ENCODE results near the gene PRKCG.
"Not testable (repeated sequence)": the region's sequence is repeated elsewhere in the genome, so short reads cannot be mapped to it uniquely, and the experiment has no call there.

The PRKCG gene

GRCh38 chr19:53881482-53882390, at the start of gene PRKCG:
PRKCG (plus strand) TSS chr19:53882197; CDS start chr19:53882495, 298 bp downstream.
- no peak for DNase-seq

- not testable (repeated sequence) for DNase-seq
Measured at GRCh38 chr19:53832861-53833260, 49.1 kb upstream of the PRKCG start.

- DNase-seq: not testable (repeated sequence)
Measured at GRCh38 chr19:53838446-53838845, 43.6 kb upstream of the PRKCG start.

GRCh38 chr19:53840241-53840640, 41.8 kb upstream of the PRKCG start:
- not testable (repeated sequence) for DNase-seq

GRCh38 chr19:53840914-53841313, 41.1 kb upstream of the PRKCG start:
- not testable (repeated sequence) for DNase-seq

- DNase-seq: no peak
Measured at GRCh38 chr19:53844849-53845246, 37.1 kb upstream of the PRKCG start.

GRCh38 chr19:53847555-53847954, 34.4 kb upstream of the PRKCG start:
- DNase-seq: no peak

GRCh38 chr19:53849237-53849676, 32.7 kb upstream of the PRKCG start:
- DNase-seq: no peak

GRCh38 chr19:53853707-53854106, 28.3 kb upstream of the PRKCG start:
- DNase-seq: peak; percentile 38

- no peak for DNase-seq
Measured at GRCh38 chr19:53864308-53864836, 17.6 kb upstream of the PRKCG start.

- DNase-seq: no peak
Measured at GRCh38 chr19:53865523-53865917, 16.5 kb upstream of the PRKCG start.

- DNase-seq: peak; percentile 65
Measured at GRCh38 chr19:53865918-53866864, 15.8 kb upstream of the PRKCG start.

- no peak for DNase-seq
Measured at GRCh38 chr19:53866865-53867224, 15.2 kb upstream of the PRKCG start.

GRCh38 chr19:53867225-53868090, 14.5 kb upstream of the PRKCG start, which contains the start of gene MYADM:
MYADM (plus strand) TSS chr19:53867883; CDS start chr19:53873530, 5,647 bp downstream.
- peak; percentile 99 for DNase-seq

- no peak for DNase-seq
Measured at GRCh38 chr19:53868091-53868891, 13.7 kb upstream of the PRKCG start.

GRCh38 chr19:53868892-53869804, 12.8 kb upstream of the PRKCG start:
- peak; percentile 86 for DNase-seq

GRCh38 chr19:53869805-53870484, 12.1 kb upstream of the PRKCG start:
- DNase-seq: not testable (repeated sequence)

- no peak for DNase-seq
Measured at GRCh38 chr19:53870485-53870844, 11.5 kb upstream of the PRKCG start.

- DNase-seq: no peak
Measured at GRCh38 chr19:53871454-53871853, 10.5 kb upstream of the PRKCG start.

Measured in activated CD4-positive, alpha-beta T cell treated with anti-CD3 and anti-CD28 coated beads, Interleukin-2, amount 50 U/mL, for 16 hours (primary cell).